SKM-1 treated with dmso at 0.1 percent for 144 hours (cell line): ENCODE results near the gene NPC1.

Source experiments
- DNase-seq: peaks from one replicate; lab custom pipeline; 2025; ENCODE audit not compliant: unreplicated experiment; lab: John Stamatoyannopoulos, UW

The NPC1 gene

DNA sequence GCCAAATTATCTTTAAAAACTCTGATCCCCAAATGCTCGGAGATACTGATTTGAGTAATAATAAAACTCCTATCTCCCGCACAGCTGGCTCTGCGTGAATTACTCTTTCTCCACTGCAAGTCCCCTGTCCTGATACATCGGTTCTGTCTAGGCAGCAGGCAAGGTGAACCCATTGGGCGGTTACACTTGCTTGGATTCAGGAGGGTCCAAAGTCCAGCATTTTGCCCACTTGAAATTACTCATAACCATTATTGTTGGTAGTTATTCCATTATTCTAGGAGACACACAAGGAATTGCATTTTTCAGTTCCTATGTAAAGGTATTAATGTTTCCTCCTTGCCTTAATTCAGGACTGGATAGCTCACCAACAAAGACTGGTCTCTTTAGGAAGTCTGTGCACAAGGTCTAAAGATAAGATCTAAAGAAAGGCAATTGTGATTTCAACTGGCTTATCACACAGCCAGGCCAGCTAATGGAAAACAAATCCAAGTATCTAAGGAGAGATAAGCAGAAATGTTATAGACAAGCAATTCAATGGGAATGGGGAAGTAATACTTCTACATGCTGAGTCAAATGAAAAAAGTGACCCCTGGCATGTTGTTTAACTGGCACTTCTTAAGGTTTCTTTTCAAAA is 23.2 kb upstream of the NPC1 start:
- DNase-seq = no peak

GRCh38 chr18:23608211-23608610 is 21.9 kb upstream of the NPC1 start:
- no peak for DNase-seq

GRCh38 chr18:23605941-23606340 is 19.6 kb upstream of the NPC1 start:
- no peak for DNase-seq

- DNase-seq = no peak
These were observed 13.5 kb upstream of the NPC1 start for GRCh38 chr18:23599809-23600208.

DNA sequence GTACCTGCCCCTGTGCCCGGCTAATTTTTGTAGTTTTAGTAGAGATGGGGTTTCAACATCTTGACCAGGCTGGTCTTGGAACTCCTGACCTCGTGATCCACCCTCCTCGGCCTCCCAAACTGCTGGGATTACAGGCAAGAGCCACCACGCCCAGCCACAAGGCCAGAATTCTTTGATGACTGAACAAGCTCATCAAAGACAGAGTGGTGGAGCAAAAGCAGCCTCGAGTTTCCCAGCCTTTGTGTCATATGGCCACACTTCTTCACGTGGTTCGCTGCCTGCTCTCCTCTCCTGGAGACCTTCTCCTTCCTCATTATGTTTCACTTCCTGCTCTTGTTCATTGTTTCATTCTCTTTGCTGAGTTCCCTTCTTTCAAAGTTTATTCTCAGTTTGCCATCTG is 9.9 kb upstream of the NPC1 start:
- no peak for DNase-seq

GRCh38 chr18:23595591-23595990 is 9.3 kb upstream of the NPC1 start:
- DNase-seq = no peak

DNA sequence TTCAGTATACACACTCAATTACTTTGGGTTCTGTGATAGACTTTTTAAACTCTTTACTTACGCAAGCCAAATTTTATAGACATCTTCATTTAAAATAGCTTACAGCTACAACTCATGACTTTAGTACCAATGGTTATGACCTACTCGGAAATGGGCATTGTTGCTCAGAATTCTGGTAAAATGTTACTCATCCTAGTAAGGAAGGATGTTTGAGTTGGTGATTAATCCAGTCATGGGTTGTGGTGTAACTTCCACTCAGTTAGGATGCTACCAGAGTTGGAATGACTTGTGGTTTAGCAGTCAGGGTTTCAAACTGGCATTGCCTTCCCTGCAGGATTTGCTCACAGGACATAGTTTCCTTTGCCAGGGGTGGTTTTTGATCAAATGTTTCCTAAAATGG is 7.4 kb upstream of the NPC1 start:
- DNase-seq = no peak

DNA sequence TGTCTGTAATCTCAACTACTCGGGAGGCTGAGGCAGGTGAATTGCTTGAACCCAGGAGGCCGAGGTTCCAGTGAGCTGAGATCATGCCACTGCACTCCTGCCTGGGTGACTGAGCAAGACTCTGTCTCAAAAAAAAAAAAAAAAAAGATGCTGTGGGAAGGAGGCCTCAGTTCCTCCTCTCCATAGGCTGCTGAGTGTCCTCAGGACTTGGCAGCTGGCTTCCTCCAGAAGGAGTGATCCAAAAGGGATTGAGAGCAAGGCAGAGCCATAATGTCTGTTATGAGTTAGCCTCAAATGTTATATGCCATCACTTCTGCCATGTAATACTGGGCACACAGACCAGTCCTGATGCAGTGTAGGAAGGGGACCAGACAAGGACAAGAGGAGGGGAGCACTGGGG is 6.6 kb upstream of the NPC1 start:
- DNase-seq = no peak

- DNase-seq = no peak
These were observed 4.7 kb upstream of the NPC1 start for GRCh38 chr18:23591011-23591410.

DNA sequence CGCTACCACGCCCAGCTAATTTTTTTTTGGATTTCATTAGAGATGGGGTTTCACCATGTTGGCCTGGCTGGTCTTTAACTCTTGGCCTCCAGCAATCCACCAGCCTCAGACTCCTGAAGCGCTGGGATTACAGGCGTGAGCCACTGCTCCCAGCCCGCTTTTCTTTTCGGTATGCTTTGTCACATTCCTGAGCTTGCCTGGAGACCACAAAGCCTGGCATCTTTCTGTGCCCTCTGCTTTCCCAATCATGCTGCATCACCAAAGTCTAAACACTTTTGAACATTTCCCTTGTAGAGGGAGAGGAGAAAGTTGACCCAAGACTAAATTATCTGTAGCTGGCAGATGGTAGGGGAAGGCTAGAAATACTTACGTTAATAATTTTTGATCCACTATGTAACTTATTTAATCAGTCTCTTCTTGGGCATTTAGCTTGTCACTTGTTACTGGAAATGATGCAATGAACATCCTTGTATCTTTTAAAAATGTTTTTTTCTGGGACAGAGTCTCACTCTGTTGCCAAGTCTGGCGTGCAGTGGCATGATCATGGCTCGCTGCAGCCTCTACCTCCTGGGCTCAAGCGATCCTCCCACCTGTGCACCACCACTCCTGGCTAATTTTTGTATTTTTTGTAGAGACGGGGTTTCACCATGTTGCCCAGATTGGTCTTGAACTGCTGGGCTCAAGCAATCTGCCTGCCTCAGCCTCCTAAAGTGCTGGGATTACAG is 2.7 kb upstream of the NPC1 start:
- no peak for DNase-seq

DNA sequence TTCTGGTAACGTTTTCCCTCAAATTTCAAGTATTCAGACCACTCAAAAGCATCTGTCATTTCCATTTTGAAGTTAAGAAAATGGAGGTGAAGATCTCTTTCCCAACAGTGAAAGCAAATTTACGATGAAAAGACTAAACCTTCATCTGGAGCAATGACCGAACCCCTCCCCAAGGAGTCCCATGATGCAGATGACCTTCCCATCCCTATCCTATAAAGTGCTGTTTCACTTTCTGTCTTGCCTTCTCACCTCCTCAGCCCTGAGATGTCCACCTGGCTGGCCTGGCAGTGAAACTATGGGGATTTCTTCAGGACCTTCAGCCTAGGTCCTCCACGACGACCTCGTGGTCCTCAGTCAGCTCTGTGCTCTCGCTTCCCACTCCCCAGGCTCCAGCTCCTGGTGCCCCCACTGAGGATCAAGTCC is 925 bp upstream of the NPC1 start:
- DNase-seq = no peak

DNA sequence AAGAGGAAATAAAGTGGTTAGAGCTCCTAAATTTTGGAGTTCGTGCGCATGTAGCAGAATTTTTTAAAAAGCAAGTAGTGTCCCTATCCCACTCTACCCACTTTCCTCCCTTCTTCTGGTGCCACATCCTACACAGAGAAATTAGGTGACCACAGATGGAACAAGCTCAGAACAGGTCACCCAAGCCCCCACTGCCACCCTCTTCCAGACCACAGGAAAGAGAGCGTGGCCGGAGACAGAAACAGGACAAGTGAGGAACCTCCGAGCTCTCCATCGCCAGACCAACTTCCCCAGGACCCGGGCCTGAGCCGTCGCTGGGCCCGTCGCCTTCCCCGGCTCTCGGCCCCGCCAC is 433 bp downstream of the NPC1 start:
- no peak for DNase-seq

GRCh38 chr18:23585007-23585871 is 1.1 kb downstream of the NPC1 start:
- no peak for DNase-seq

GRCh38 chr18:23584019-23584983 is 2.0 kb downstream of the NPC1 start:
- no peak for DNase-seq

DNA sequence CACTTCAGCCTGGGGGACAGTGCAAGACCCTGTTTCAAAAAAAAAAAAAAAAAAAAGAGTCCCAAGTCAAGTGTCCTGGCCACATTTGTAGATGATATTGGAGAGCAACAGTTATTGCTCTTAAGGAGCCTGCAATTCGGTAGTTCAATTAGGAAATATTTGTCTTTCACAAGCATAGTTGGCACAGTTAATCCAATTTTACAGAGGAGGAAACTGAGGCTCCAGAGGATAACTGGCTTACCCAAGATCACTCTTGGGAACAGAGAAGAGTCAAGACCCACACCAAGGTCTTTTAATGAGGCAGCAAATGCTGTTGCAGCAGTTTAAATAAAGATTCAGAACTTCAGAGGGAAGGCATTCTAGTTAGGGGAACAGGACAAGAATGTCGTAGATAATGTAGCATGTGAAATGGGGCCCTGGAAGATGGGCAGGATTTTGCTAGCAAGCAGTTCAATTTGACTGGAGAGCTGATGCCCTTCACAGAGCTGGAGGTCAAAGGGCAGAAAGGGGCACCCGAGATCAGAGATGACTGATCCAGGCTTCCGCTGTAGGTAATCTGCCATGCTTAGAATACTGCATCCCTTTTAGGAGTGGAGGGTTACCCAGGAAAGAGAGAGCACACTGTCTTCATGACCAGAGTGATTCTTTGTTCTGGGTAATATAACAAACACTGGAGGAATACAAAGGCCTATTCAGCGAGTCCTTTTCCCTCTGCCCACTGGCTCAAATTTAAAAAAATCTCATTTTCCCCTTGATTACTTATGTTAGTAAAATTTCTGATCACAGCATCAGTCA is 3.0 kb downstream of the NPC1 start:
- DNase-seq = no peak

DNA sequence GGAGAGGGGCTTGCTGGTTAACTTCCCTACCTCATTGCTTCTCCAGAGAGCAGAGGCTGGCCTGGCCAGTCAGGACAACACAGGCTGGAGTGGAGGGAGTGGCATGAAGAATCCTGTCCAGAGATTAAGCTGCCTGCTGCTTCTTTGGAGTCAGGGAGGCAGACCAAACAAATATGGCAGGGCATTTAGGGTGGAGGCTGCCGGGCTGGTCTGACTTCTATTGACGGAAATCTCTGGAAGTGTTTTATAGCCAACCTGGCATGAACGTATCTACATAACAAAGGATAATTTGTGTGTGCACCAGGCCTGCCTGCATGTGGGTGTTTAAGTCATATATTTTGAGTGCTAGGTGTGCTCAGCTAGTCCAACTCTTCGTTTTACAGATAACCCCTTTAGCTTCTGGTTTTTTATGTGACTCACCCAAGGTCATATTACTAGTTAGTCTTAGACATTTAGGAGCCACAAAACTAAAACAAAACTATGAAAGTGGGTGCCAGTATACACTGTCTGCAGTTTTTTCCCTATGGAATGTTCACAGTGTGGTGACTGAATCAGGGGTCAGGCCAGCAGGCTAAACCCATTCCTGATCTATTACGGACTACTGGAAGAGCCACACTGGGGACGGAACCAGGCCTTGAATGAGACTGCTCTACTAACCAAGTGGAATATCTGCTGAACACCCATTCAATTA is 5.5 kb downstream of the NPC1 start:
- DNase-seq = no peak

DNA sequence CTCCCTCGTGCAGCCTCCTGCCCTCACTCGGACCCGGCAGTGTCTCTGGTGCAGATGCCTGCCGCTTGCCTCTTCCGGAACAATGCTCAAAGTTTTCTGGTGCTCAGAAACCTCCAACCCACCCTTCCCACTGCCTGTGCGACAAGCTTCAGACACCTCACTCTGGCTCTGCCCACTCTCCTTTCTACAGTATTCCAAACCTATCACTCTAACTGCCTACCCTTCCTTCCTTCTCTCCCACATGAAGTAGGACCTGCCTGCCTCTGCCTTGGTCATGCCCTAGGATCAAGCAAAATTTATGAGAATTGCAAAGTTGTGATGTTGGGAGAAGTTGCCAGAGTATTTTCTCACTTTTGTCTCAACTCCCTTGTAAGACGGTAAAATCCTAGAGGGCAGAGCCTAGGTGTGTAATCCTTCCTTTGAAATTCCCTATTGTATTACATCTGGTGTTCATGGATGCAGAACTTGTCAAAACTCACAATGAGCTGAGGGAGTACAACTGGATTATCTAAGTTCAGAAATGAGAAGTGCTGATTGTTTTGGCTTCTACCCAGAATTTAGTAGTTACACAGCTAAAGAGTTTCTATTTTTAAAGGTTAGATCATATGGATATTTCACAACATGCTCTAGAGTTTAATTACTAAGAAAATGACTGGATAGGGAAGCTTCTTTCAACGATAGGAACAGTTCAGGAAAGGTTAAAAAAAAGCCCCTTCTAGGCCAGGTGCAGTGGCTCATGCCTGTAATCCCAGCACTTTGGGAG is 7.2 kb downstream of the NPC1 start:
- peak; percentile 64 for DNase-seq

DNA sequence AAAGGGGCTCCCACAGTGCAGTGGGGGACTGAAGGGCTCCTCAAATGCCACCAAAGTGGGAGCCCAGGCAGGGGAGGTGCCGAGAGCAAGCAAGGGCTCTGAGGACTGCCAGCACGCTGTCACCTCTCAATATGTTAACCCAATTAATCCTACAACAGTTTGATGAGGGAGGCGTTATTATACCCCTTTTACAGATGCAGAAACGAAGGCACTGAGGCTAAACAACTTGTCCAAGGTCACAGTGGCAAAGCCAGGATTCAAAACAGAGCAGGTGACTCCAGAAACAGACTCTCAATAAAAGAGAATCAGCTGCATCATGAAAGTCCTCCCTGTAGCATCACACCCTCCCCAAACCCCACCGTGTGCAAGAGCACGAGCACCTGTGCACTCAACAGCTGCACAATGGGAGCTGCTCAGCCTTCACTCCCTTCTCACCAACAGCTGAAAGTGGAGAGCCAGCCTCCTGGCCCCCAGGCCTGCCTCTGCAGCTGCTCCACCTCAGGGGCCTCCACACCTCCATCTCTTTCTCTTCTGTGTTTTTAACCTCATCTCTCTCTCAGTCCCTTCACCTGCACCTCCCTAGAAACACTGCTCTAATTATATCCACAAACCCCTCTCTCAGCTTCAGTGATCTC is 8.1 kb downstream of the NPC1 start:
- DNase-seq = no peak
